Liver (tissue), 3 donors: ENCODE results near the gene KRTAP5-11.
"Not testable (repeated sequence)": the region's sequence is repeated elsewhere in the genome, so short reads cannot be mapped to it uniquely, and the experiment has no call there.

Source experiments
- CTCF ChIP-seq: fragments of 150-350 bp; IDR thresholded peaks from 2 replicates; pipeline ENCODE4 v1.5.1; 2017; ENCODE audit warnings: improper control_type of control experiment, low read depth, low read length; ENCODE audit not compliant: missing input control
- GABPA ChIP-seq, 2 donors: IDR thresholded peaks in 1 of 2; conservative IDR thresholded peaks in 1 of 2; 2 replicates each; pipeline ENCODE4 v1.6.1; 2016; ENCODE audit warnings: antibody characterized with exemption in 2 of 2, mild to moderate bottlenecking in 1 of 2, moderate library complexity in 1 of 2
- MAX ChIP-seq: IDR thresholded peaks from 2 replicates; pipeline ENCODE4 v1.6.1; 2016; ENCODE audit warnings: antibody characterized with exemption
- RXRA ChIP-seq, 2 donors: IDR thresholded peaks; 2 replicates each; pipeline ENCODE4 v1.6.1; 2017 to 2018; ENCODE audit warnings: antibody characterized with exemption in 2 of 2, mild to moderate bottlenecking in 1 of 2
- YY1 ChIP-seq: IDR thresholded peaks from 2 replicates; pipeline ENCODE4 v1.6.1; 2016; ENCODE audit warnings: antibody characterized with exemption, mild to moderate bottlenecking
- donor health status: healthy.
- donor health status: healthy.

- not testable (repeated sequence) for TF ChIP-seq GABPA (IDR thresholded peaks at IDR 0.05 in 1 of 2, conservative IDR thresholded peaks at IDR 0.05 in 1 of 2); MAX; CTCF; YY1; RXRA (IDR thresholded peaks at IDR 0.05)
Measured at GRCh38 chr11:71608272-71608671, 25.6 kb upstream of the KRTAP5-11 start.
